Psoas muscle (tissue), 8 donors: Measurements from ENCODE around the gene FOXO1. TPM values are rescaled to one million over a fixed set of nuclear protein-coding genes. Genes with fewer than 3 reads are reported as not detected.

Source experiments
- ATAC-seq, 4 donors: fragments of 200-7000 bp; cut with Tn5 transposase; one replicate each; pipeline ENCODE4 v1.9.1; 2020; ENCODE audit warnings: moderate library complexity in 3 of 4, mild to moderate bottlenecking in 2 of 4
- DNase-seq, 2 donors: peaks; one replicate each; pipeline ENCODE4 v3.0.0-alpha.2; 2020
- H3K27ac ChIP-seq: fragments of 200-600 bp; one replicate; pipeline ENCODE4 v1.8.0; 2022
- H3K27me3 ChIP-seq, 3 donors: fragments of 200-600 bp in 1 of 3; one replicate each; pipeline versions ENCODE4 v1.6.1 to v1.8.0; 2013 to 2022; ENCODE audit warnings: low read length in 2 of 3, mild to moderate bottlenecking in 2 of 3, moderate library complexity in 1 of 3; ENCODE audit not compliant: insufficient read depth in 3 of 3
- H3K36me3 ChIP-seq, 2 donors: fragments of 200-600 bp in 1 of 2; one replicate each; pipeline versions ENCODE4 v1.6.1 to v1.8.0; 2013 to 2022; ENCODE audit warnings: low read depth in 1 of 2, mild to moderate bottlenecking in 1 of 2, moderate library complexity in 1 of 2; ENCODE audit not compliant: insufficient read depth in 1 of 2
- H3K4me1 ChIP-seq: fragments of 200-600 bp; one replicate; pipeline ENCODE4 v1.8.0; 2022
- H3K4me3 ChIP-seq: fragments of 200-600 bp; one replicate; pipeline ENCODE4 v1.8.0; 2022; ENCODE audit warnings: mild to moderate bottlenecking
- H3K9me3 ChIP-seq: fragments of 200-600 bp; one replicate; pipeline ENCODE4 v1.8.0; 2022
- WGBS, 3 donors: extraction: QIAGEN DNeasy Blood & Tissue Kit; methylation state at CpG; one replicate each; pipeline versions ENCODE4 v1.1.6 to v1.1.7; 2013; 5-methylcytosine and 5-hydroxymethylcytosine counted together
- intact Hi-C, 2 donors: fragments of 100-400 bp; cut with DNase I; formaldehyde crosslinking; loops; one replicate each; pipeline versions ENCODE4 v1.11.0 to v1.14.2; 2022
- polyA plus RNA-seq, 3 donors: library from polyadenylated mRNA; stranded (reverse); fragments of 200-250 nt; gene quantifications; one replicate each; pipeline ENCODE4 v1.2.3, GENCODE V29; 2013
- total RNA-seq, 4 donors: library from RNA; stranded (reverse); fragmentation: NEBNext Ultra II Directional in 2 of 4; extraction: Animal tissue kit (Norgen Biotek cat#: 25700) in 2 of 4; gene quantifications; one replicate each; pipeline versions ENCODE4 v1.2.1 to v1.2.4, GENCODE V29; 2021 to 2023
- TF ChIP-seq, protein P1 (sequence below): fragments of 200-600 bp; IDR thresholded peaks from one replicate; pipeline ENCODE4 v1.8.0; 2022; ENCODE audit warnings: antibody characterized with exemption
- donor health status: healthy with polysubstance abuse.
- donor health status: DM: no; HTN: no; CAD: no; lungs with moderate emphysema.
- donor health status: Bipolar disorder and iron deficiency.
- donor health status: healthy.
- donor health status: DM: yes; HTN: yes; CAD: no.
- donor health status: DM: no; HTN: no; CAD: no.
- donor health status: DM: no; HTN: no; CAD: no.
- donor health status: DM: yes; HTN: yes; CAD: no.

The FOXO1 gene
- total and polyA plus RNA-seq, 7 donors = 23.8 to 160 (median 68.3) TPM

- Histone ChIP-seq H3K4me3 (no peak overlapping the region), H3K4me1 (peaks cover 93% of the 10 kb centered on the region), H3K36me3 (peaks cover 0 to 7% of the 10 kb centered on the region in 2 donors), H3K27ac (peak overlapping the region; percentile 43), H3K9me3 (no peaks in the 10 kb centered on the region), H3K27me3 (no peaks in the 10 kb centered on the region)
- ATAC-seq = peak; percentile 45 to 63 (median 56)
- intact Hi-C loops = loop anchor here in 1 of 2 donors (5.0 kb wide), 1 partner anchor 38 kb away; no protein-coding TSS in a partner anchor
- peak in 1 of 2 donors; percentile 37 for DNase-seq
- 27 to 48% (median 37%) methylated on average over 1 of the region's 1 CpG for WGBS, 3 donors
- TF ChIP-seq, protein P1, sequence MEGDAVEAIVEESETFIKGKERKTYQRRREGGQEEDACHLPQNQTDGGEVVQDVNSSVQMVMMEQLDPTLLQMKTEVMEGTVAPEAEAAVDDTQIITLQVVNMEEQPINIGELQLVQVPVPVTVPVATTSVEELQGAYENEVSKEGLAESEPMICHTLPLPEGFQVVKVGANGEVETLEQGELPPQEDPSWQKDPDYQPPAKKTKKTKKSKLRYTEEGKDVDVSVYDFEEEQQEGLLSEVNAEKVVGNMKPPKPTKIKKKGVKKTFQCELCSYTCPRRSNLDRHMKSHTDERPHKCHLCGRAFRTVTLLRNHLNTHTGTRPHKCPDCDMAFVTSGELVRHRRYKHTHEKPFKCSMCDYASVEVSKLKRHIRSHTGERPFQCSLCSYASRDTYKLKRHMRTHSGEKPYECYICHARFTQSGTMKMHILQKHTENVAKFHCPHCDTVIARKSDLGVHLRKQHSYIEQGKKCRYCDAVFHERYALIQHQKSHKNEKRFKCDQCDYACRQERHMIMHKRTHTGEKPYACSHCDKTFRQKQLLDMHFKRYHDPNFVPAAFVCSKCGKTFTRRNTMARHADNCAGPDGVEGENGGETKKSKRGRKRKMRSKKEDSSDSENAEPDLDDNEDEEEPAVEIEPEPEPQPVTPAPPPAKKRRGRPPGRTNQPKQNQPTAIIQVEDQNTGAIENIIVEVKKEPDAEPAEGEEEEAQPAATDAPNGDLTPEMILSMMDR = no peak
These were observed 42.1 kb downstream of the FOXO1 start for GRCh38 chr13:40624383-40624782.

DNA sequence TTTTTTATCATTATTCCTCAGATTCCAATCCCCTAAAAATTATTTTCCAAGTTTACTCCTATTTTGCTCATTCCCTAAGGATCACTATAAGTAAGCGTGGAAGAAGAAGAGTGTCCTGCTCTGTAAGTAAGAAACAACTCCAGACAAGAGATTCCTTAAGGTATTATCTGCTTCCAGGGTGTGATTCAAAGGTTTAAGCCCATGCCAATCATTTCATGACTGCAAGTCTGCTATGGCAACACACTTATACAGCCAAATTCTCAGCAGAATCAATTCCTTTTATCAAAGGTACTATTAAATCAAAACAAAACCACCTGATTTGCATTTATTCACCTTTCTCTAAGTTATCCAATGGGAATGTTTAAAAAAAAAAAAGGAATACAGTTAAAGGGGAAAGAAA lies 43.7 kb downstream of the FOXO1 start:
- TF ChIP-seq, protein P1 = no peak
- Histone ChIP-seq H3K9me3 (no peaks in the 10 kb centered on the region), H3K36me3 (peaks cover 0 to 3% of the 10 kb centered on the region in 2 donors), H3K4me3 (peak overlapping the region; percentile 9), H3K27me3 (no peaks in the 10 kb centered on the region), H3K27ac (peak overlapping the region; percentile 43), H3K4me1 (peaks cover 97% of the 10 kb centered on the region)
- WGBS, 3 donors = 70 to 88% (median 77%) methylated on average over 1 of the region's 1 CpG
- intact Hi-C loops = loop anchor here in 1 of 2 donors (5.0 kb wide), 1 partner anchor 40 kb away; no protein-coding TSS in a partner anchor
- DNase-seq = no peak
- no peak for ATAC-seq

- peaks cover 0 to 2% of the 10 kb centered on the region in 2 donors for H3K36me3 ChIP-seq
- TF ChIP-seq, protein P1 = no peak
- no peak overlapping the region for H3K4me3 ChIP-seq
- H3K9me3 ChIP-seq = no peaks in the 10 kb centered on the region
- no peaks in the 10 kb centered on the region for H3K27me3 ChIP-seq
- ATAC-seq (no peak), DNase-seq (no peak)
- H3K27ac ChIP-seq = peak overlapping the region; percentile 43
- H3K4me1 ChIP-seq = peaks cover 100% of the 10 kb centered on the region
- intact Hi-C loops = loop anchor here in 1 of 2 donors (5.0 kb wide), 1 partner anchor 40 kb away; no protein-coding TSS in a partner anchor
- WGBS, 3 donors = 72 to 81% (median 74%) methylated on average over 1 of the region's 1 CpG
These were observed 44.2 kb downstream of the FOXO1 start for GRCh38 chr13:40622246-40622645.

GRCh38 chr13:40619479-40619814 lies 47.0 kb downstream of the FOXO1 start:
- TF ChIP-seq, protein P1 = no peak
- peak overlapping the region; percentile 74 for H3K27ac ChIP-seq
- intact Hi-C loops = loop anchor here in 1 of 2 donors (5.0 kb wide), 1 partner anchor 43 kb away; no protein-coding TSS in a partner anchor
- H3K9me3 ChIP-seq = no peaks in the 10 kb centered on the region
- peaks cover 0 to 3% of the 10 kb centered on the region in 2 donors for H3K36me3 ChIP-seq
- WGBS, 3 donors = 37 to 60% (median 47%) methylated on average over 3 of the region's 3 CpGs
- peak in 2 of 4 donors; percentile 1 to 2 for ATAC-seq
- DNase-seq = no peak
- H3K4me1 ChIP-seq = peaks cover 100% of the 10 kb centered on the region
- no peaks in the 10 kb centered on the region for H3K27me3 ChIP-seq
- H3K4me3 ChIP-seq = peak overlapping the region; percentile 28
